ENCODE measurements around the gene CTNS. TPM values are rescaled to one million over a fixed set of nuclear protein-coding genes. Genes with fewer than 3 reads are reported as not detected.

CTNS gene
- total RNA-seq, 1 experiment from 2014 or later: 12.6 TPM

GRCh38 chr17:3657874-3658783 lies 21.6 kb downstream of the CTNS start:
- no peak for DNase-seq (ENCODE audit: low spot score)

GRCh38 chr17:3658784-3659449 lies 22.4 kb downstream of the CTNS start:
- no peak for DNase-seq (ENCODE audit: low spot score)

- peak; percentile 60 for DNase-seq (ENCODE audit: low spot score)
These were observed 23.1 kb downstream of the CTNS start for GRCh38 chr17:3659541-3660111.

GRCh38 chr17:3660311-3660891 lies 23.8 kb downstream of the CTNS start:
- no peak for DNase-seq (ENCODE audit: low spot score)

- DNase-seq (ENCODE audit: low spot score): no peak
These were observed 26.8 kb downstream of the CTNS start for GRCh38 chr17:3663102-3664011.

GRCh38 chr17:3665834-3666233 lies 29.3 kb downstream of the CTNS start:
- DNase-seq (ENCODE audit: low spot score): no peak

GRCh38 chr17:3666516-3666915 lies 30.0 kb downstream of the CTNS start:
- no peak for DNase-seq (ENCODE audit: low spot score)

- peak; percentile 74 for DNase-seq (ENCODE audit: low spot score)
These were observed 31.1 kb downstream of the CTNS start for GRCh38 chr17:3667366-3668278.

GRCh38 chr17:3668279-3669084 lies 31.9 kb downstream of the CTNS start, which contains the start of the genes EMC6 and TAX1BP3:
EMC6 (plus strand) TSS chr17:3668812; CDS start chr17:3669147, 335 bp downstream.
TAX1BP3 (minus strand) TSS chr17:3668578; CDS start chr17:3668526, 52 bp downstream.
- DNase-seq (ENCODE audit: low spot score): peak; percentile 87

- DNase-seq (ENCODE audit: low spot score): no peak
These were observed 32.5 kb downstream of the CTNS start for GRCh38 chr17:3669085-3669347.

- DNase-seq (ENCODE audit: low spot score): no peak
These were observed 33.0 kb downstream of the CTNS start for GRCh38 chr17:3669548-3669947.

GRCh38 chr17:3672571-3672970 lies 36.0 kb downstream of the CTNS start:
- no peak for DNase-seq (ENCODE audit: low spot score)

GRCh38 chr17:3675886-3676285 lies 39.3 kb downstream of the CTNS start:
- no peak for DNase-seq (ENCODE audit: low spot score)

GRCh38 chr17:3678095-3678820 lies 41.7 kb downstream of the CTNS start:
- no peak for DNase-seq (ENCODE audit: low spot score)

- DNase-seq (ENCODE audit: low spot score): no peak
These were observed 42.4 kb downstream of the CTNS start for GRCh38 chr17:3678821-3679530.

- DNase-seq (ENCODE audit: low spot score): no peak
These were observed 43.1 kb downstream of the CTNS start for GRCh38 chr17:3679531-3680126.

- no peak for DNase-seq (ENCODE audit: low spot score)
These were observed 44.5 kb downstream of the CTNS start for GRCh38 chr17:3681057-3681456.

GRCh38 chr17:3681565-3681964 lies 45.0 kb downstream of the CTNS start:
- no peak for DNase-seq (ENCODE audit: low spot score)
